SK-N-DZ (cell line): ENCODE measurements around the gene KRT76. TPM values are rescaled to one million over a fixed set of nuclear protein-coding genes. Genes with fewer than 3 reads are reported as not detected.

Experiments used
- DNase-seq: peaks from one replicate; pipeline ENCODE4 v3.0.0-alpha.2; 2015; ENCODE audit warnings: low spot score
- polyA plus RNA-seq, 2 experiments: library from polyadenylated mRNA; depleted of rRNA; stranded (reverse); fragments of >200 nt; gene quantifications; 2 replicates each; pipeline ENCODE4 v1.2.3, GENCODE V29; 2014

The KRT76 gene
- polyA plus RNA-seq (2014; cell fraction: cytosol; rRNA removed) = not detected in 2 replicates
- not detected in 2 replicates for polyA plus RNA-seq (2014; cell fraction: nucleus; rRNA removed)

- no peak for DNase-seq
Measured at GRCh38 chr12:52776913-52777395, at the start of gene KRT76. TSS of gene KRT76 (minus strand) at chr12:52777345. CDS start at chr12:52777291, 54 bp downstream.

- DNase-seq = no peak
Measured at GRCh38 chr12:52825961-52826360, 48.8 kb upstream of the KRT76 start.

- no peak for DNase-seq
Measured at GRCh38 chr12:52824741-52825410, 47.7 kb upstream of the KRT76 start.

GRCh38 chr12:52823761-52824450 is 46.8 kb upstream of the KRT76 start:
- no peak for DNase-seq

- DNase-seq = no peak
Measured at GRCh38 chr12:52822771-52823510, 45.8 kb upstream of the KRT76 start.

- no peak for DNase-seq
Measured at GRCh38 chr12:52821826-52822660, 44.9 kb upstream of the KRT76 start.

GRCh38 chr12:52821071-52821730 is 44.1 kb upstream of the KRT76 start:
- no peak for DNase-seq

GRCh38 chr12:52820521-52820920 is 43.4 kb upstream of the KRT76 start:
- DNase-seq = no peak

GRCh38 chr12:52819731-52820510 is 42.8 kb upstream of the KRT76 start:
- DNase-seq = no peak

- no peak for DNase-seq
Measured at GRCh38 chr12:52818887-52819420, 41.8 kb upstream of the KRT76 start.

GRCh38 chr12:52818388-52818787 is 41.2 kb upstream of the KRT76 start:
- no peak for DNase-seq

GRCh38 chr12:52817699-52818238 is 40.6 kb upstream of the KRT76 start:
- DNase-seq = no peak

GRCh38 chr12:52817003-52817698 is 40.0 kb upstream of the KRT76 start:
- DNase-seq = no peak

GRCh38 chr12:52815676-52816588 is 38.8 kb upstream of the KRT76 start:
- DNase-seq = no peak

GRCh38 chr12:52815161-52815560 is 38.0 kb upstream of the KRT76 start:
- DNase-seq = no peak

GRCh38 chr12:52814710-52815155 is 37.6 kb upstream of the KRT76 start:
- DNase-seq = no peak

- DNase-seq = no peak
Measured at GRCh38 chr12:52813885-52814709, 37.0 kb upstream of the KRT76 start, which contains the start of gene KRT4. TSS of gene KRT4 (minus strand) at chr12:52814116. CDS start at chr12:52814058, 58 bp downstream.
